Measurements from ENCODE around the gene NUP42.

The NUP42 gene

DNA sequence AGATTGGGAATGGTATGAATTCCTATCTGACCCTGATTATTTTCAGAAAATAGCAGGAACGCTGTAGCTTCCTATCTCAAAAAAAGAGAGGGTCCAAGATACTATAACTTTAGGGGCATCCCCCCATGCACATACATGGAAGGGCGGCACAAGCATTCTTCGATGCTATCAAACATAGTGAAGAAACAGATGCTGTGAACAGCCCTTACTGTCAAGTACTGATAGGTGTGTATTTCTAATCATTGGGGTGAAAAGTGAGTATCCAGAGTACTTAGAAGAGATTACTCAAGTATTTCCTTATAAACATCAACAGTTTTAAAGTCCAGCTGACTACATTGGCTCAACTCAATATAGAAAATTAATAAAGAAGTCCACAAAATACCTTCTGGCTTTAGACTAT, 17.0 kb upstream of the NUP42 start:
- TF ChIP-seq, protein P1, sequence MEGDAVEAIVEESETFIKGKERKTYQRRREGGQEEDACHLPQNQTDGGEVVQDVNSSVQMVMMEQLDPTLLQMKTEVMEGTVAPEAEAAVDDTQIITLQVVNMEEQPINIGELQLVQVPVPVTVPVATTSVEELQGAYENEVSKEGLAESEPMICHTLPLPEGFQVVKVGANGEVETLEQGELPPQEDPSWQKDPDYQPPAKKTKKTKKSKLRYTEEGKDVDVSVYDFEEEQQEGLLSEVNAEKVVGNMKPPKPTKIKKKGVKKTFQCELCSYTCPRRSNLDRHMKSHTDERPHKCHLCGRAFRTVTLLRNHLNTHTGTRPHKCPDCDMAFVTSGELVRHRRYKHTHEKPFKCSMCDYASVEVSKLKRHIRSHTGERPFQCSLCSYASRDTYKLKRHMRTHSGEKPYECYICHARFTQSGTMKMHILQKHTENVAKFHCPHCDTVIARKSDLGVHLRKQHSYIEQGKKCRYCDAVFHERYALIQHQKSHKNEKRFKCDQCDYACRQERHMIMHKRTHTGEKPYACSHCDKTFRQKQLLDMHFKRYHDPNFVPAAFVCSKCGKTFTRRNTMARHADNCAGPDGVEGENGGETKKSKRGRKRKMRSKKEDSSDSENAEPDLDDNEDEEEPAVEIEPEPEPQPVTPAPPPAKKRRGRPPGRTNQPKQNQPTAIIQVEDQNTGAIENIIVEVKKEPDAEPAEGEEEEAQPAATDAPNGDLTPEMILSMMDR (conservative IDR thresholded peaks at IDR 0.05; ENCODE audit: low read depth, low read length), result no peak
- DNase-seq (ENCODE audit: low read depth), result no peak
- no peak overlapping the region for H3K4me3 ChIP-seq (ENCODE audit: low read depth, low read length)

DNA sequence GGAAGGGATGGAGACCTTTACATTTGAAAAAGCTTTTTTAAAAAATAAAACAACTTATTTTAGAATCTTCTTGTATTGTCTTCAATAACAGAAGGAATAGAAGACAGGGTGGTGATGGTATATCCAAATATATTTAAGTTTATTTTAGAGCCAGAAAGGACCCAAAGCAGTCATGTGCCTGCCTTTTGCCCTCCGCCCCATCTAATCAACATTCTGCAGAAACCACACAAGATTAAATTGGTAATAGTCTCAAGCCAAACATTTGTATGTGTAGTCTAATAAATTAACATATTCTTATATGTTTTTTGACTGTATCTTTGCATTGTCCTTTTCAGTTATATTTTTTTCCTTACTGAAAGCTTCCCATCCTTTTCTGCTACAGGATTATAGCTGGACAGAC, 16.5 kb upstream of the NUP42 start:
- TF ChIP-seq, protein P1 (conservative IDR thresholded peaks at IDR 0.05; ENCODE audit: low read depth, low read length), result no peak
- no peak for DNase-seq (ENCODE audit: low read depth)
- no peak overlapping the region for H3K4me3 ChIP-seq (ENCODE audit: low read depth, low read length)

DNA sequence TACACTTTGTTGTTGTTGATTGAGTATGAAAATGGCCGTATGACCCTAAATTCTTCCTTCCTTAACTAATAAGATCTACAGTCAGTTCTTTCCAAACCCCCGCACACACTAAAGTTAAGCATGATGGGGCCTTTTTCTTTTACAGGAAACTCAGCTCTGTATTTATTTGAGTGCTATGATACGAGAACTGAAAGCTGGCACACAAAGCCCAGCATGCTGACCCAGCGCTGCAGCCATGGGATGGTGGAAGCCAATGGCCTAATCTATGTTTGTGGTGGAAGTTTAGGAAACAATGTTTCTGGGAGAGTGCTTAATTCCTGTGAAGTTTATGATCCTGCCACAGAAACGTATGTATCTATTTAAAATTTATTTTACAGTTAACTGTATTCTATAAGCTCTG, 14.2 kb upstream of the NUP42 start:
- H3K4me3 ChIP-seq (ENCODE audit: low read depth, low read length), result no peak overlapping the region
- TF ChIP-seq, protein P1 (conservative IDR thresholded peaks at IDR 0.05; ENCODE audit: low read depth, low read length), result no peak
- no peak for DNase-seq (ENCODE audit: low read depth)

DNA sequence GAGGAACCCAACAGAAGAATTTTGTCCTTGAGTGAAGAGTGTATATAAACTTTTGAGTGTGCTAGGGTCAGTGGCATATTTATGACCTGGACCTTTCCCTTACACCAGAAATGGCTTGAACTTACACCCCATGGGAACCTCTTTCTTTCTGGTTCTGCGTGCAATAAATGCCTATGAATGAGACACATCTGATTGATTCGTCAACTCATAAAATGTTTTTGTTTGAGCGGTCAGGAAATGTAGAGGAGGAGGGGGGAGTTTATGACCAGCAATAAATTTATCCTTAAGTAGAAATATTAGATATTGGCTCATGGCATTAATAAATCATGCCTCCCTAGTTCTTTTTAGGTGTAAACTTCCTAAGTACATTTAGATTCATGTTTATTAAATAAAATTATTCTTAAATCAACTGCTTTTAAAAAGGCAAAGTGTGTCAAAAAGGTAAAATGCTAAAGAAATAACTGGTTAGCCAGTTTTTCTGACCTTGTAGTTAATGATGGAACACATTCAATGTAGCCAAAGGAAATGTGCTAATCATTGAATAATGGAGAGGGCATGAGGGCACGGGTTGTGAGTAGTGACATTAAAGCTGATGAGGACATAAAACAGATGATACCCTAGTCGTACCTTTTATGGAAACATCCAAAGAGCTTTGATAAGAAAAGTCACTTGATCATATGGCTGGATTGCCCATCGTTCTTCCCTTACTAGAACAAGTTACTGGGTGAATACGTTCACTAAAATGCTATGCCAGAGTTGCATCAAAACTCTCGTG, 13.6 kb upstream of the NUP42 start:
- no peak overlapping the region for H3K4me3 ChIP-seq (ENCODE audit: low read depth, low read length)
- DNase-seq (ENCODE audit: low read depth), result no peak
- TF ChIP-seq, protein P1 (conservative IDR thresholded peaks at IDR 0.05; ENCODE audit: low read depth, low read length), result no peak

DNA sequence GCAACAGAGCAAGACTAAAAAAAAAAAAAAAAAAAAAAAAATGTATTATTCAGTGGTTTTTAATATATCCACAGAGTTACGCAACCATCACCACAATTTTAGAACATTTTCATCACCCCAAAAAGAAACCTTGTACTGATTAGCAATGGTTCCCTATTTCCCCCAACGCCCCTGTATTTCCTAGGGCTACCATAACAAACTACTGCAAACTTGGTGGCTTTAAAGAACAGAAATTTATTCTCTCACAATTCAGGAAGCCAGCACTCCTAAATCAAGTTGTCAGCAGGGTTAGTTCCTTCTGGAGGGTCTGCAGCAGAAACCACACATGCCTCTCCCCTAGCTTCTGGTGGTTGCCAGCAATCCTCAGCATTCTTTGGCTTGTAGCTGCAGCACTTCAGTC, 5.9 kb upstream of the NUP42 start:
- no peak for DNase-seq (ENCODE audit: low read depth)
- TF ChIP-seq, protein P1 (conservative IDR thresholded peaks at IDR 0.05; ENCODE audit: low read depth, low read length), result no peak
- no peak overlapping the region for H3K4me3 ChIP-seq (ENCODE audit: low read depth, low read length)

DNA sequence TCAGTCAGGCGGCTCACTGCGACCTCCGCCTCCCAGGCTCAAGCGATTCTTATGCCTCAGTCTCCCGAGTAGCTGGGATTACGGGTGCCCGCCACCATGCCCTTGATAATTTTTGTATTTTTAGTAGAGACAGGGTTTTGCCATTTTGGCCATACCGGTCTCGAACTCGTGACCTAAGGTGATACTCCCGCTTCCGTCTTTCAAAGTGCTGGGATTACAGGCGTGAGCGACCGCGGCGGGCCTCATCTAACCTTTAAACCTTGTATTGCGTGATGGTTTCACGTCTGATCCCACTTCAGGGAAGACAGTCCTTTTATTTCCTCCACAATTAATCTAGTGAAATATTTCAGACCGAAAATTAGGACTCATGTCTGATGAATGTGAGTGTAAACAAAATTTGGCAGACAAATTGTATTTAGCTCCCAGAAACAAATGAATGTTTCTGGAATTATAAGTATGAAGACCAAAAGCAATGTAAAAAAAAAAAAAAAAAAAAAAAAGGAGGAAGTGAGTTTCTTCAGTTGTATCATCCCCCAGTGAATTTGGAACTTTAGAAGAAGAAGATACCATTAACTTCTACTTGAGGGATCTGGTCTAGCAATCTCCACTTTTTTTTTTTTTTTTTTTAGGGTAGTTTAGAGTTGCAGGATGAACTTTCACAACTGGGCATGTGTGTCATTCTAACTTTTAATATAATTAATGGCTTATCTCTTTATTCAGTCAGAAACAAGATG, 1.6 kb downstream of the NUP42 start:
- TF ChIP-seq, protein P1 (conservative IDR thresholded peaks at IDR 0.05; ENCODE audit: low read depth, low read length), result no peak
- peak overlapping the region; percentile 96 for H3K4me3 ChIP-seq (ENCODE audit: low read depth, low read length)
- DNase-seq (ENCODE audit: low read depth), result no peak

Measured in choroid plexus epithelial cell (primary cell).